Astrocyte of the spinal cord (primary cell): ENCODE measurements around the gene CCDC7.
"Not testable (repeated sequence)": the region's sequence is repeated elsewhere in the genome, so short reads cannot be mapped to it uniquely, and the experiment has no call there.

Source experiments
- DNase-seq: peaks from one replicate; pipeline ENCODE4 v3.0.0; 2011; ENCODE audit warnings: low read depth, low spot score
- H3K4me3 ChIP-seq: 2 replicates; pipeline ENCODE4 v1.5.1; 2011; ENCODE audit warnings: low read depth, mild to moderate bottlenecking, low read length, moderate library complexity
- CTCF ChIP-seq: IDR thresholded peaks from 2 replicates; pipeline ENCODE4 v1.5.1; 2012; ENCODE audit warnings: low read depth, mild to moderate bottlenecking, low read length, inconsistent platforms
- in situ Hi-C: cut with HindIII; loops from 2 replicates; pipeline ENCODE4 v1.10.0; 2017; ENCODE audit warnings: low sequenced_read_pairs

CCDC7 gene

GRCh38 chr10:32471232-32471631 lies 25.3 kb downstream of the CCDC7 start:
- no peak for DNase-seq
- no peak overlapping the region for H3K4me3 ChIP-seq
- no peak for TF ChIP-seq CTCF
- in situ Hi-C loops = no loop called here

- DNase-seq = no peak
- in situ Hi-C loops = no loop called here
- TF ChIP-seq CTCF = no peak
Observed at GRCh38 chr10:32477499-32477898, 31.6 kb downstream of the CCDC7 start.

GRCh38 chr10:32481606-32482005 lies 35.7 kb downstream of the CCDC7 start:
- DNase-seq = no peak
- in situ Hi-C loops = no loop called here
- H3K4me3 ChIP-seq = no peak overlapping the region
- no peak for TF ChIP-seq CTCF

More at GRCh38 chr10:32477499-32477898, 31.6 kb downstream of the CCDC7 start:
- no peak overlapping the region for H3K4me3 ChIP-seq

- H3K4me3 ChIP-seq, DNase-seq, in situ Hi-C loops: not testable (repeated sequence)
Observed at GRCh38 chr10:32483019-32483502, 37.1 kb downstream of the CCDC7 start.

- in situ Hi-C loops, H3K4me3 ChIP-seq, DNase-seq: not testable (repeated sequence)
Observed at GRCh38 chr10:32488038-32488437, 42.1 kb downstream of the CCDC7 start.

- TF ChIP-seq CTCF = no peak
- H3K4me3 ChIP-seq = no peak overlapping the region
- no peak for DNase-seq
- in situ Hi-C loops = no loop called here
Observed at GRCh38 chr10:32489158-32489557, 43.2 kb downstream of the CCDC7 start.

GRCh38 chr10:32489901-32490300 lies 44.0 kb downstream of the CCDC7 start:
- no peak overlapping the region for H3K4me3 ChIP-seq
- TF ChIP-seq CTCF = no peak
- in situ Hi-C loops = no loop called here
- no peak for DNase-seq

GRCh38 chr10:32494562-32494961 lies 48.6 kb downstream of the CCDC7 start:
- H3K4me3 ChIP-seq, DNase-seq, in situ Hi-C loops: not testable (repeated sequence)

- H3K4me3 ChIP-seq, in situ Hi-C loops, DNase-seq: not testable (repeated sequence)
Observed at GRCh38 chr10:32500136-32500535, 54.2 kb downstream of the CCDC7 start.
